ENCODE data around the gene EMC7. TPM values are rescaled to one million over a fixed set of nuclear protein-coding genes. Genes with fewer than 3 reads are reported as not detected.
A peak's percentile ranks its signal among the peaks of the same experiment; 100 is the strongest.
"Not testable (repeated sequence)": the region's sequence is repeated elsewhere in the genome, so short reads cannot be mapped to it uniquely, and the experiment has no call there.

Gene EMC7
- total and polyA plus RNA-seq, 8 donors, result 47.1 to 87.5 (median 56.0) TPM

DNA sequence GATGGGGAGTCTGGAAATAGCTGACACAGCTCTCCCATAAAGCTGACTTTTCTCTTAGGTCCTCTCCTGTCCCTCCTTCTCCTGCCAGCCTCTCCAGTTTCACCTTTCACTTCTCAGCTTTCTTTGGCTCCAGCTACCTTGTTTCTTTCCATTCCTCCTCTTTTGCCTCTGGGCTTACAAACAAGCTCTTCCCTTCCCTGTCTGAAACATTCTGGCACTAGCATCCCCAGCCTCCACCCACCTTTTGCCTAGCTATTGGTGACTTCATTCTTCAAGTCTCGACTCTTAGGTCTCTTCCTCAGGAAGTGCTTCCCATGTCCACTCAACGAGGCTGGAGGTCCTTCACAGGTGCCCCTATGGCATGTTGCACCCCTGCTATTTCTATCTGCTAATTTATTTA is 42.2 kb downstream of the EMC7 start:
- H3K27ac ChIP-seq, result no peak overlapping the region
- intact Hi-C loops (cut with DNase I), result no loop called here
- no peaks in the 10 kb centered on the region for H3K27me3 ChIP-seq
- H3K9me3 ChIP-seq, result no peaks in the 10 kb centered on the region
- TF ChIP-seq, protein P1, sequence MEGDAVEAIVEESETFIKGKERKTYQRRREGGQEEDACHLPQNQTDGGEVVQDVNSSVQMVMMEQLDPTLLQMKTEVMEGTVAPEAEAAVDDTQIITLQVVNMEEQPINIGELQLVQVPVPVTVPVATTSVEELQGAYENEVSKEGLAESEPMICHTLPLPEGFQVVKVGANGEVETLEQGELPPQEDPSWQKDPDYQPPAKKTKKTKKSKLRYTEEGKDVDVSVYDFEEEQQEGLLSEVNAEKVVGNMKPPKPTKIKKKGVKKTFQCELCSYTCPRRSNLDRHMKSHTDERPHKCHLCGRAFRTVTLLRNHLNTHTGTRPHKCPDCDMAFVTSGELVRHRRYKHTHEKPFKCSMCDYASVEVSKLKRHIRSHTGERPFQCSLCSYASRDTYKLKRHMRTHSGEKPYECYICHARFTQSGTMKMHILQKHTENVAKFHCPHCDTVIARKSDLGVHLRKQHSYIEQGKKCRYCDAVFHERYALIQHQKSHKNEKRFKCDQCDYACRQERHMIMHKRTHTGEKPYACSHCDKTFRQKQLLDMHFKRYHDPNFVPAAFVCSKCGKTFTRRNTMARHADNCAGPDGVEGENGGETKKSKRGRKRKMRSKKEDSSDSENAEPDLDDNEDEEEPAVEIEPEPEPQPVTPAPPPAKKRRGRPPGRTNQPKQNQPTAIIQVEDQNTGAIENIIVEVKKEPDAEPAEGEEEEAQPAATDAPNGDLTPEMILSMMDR (IDR thresholded peaks at IDR 0.05), result no peak
- no peak for ATAC-seq
- no peak overlapping the region for H3K4me3 ChIP-seq
- H3K4me1 ChIP-seq, result peaks cover 0 to 6% of the 10 kb centered on the region in 2 donors
- H3K36me3 ChIP-seq, result no peaks in the 10 kb centered on the region
- DNase-seq, result no peak

GRCh38 chr15:34056911-34057310 is 44.8 kb downstream of the EMC7 start:
- DNase-seq, result no peak
- Histone ChIP-seq H3K4me3 (no peak overlapping the region), H3K27ac (no peak overlapping the region), H3K9me3 (peaks cover 0 to under 1% of the 10 kb centered on the region in 2 donors), H3K27me3 (no peaks in the 10 kb centered on the region), H3K36me3 (no peaks in the 10 kb centered on the region), H3K4me1 (peaks cover 0 to 3% of the 10 kb centered on the region in 2 donors)
- TF ChIP-seq, protein P1 (IDR thresholded peaks at IDR 0.05), result no peak
- no peak for ATAC-seq
- intact Hi-C loops (cut with DNase I), result no loop called here

GRCh38 chr15:34055868-34056595 is 45.6 kb downstream of the EMC7 start:
- no peaks in the 10 kb centered on the region for H3K27me3 ChIP-seq
- H3K36me3 ChIP-seq, result no peaks in the 10 kb centered on the region
- H3K9me3 ChIP-seq, result peaks cover 0 to 9% of the 10 kb centered on the region in 2 donors
- no peak overlapping the region for H3K4me3 ChIP-seq
- peak; percentile 48 for ATAC-seq
- H3K4me1 ChIP-seq, result no peaks in the 10 kb centered on the region
- intact Hi-C loops (cut with DNase I), result no loop called here
- DNase-seq, result no peak
- peak overlapping the region in 1 of 2 donors; percentile 48 for H3K27ac ChIP-seq
- TF ChIP-seq, protein P1 (IDR thresholded peaks at IDR 0.05), result no peak

DNA sequence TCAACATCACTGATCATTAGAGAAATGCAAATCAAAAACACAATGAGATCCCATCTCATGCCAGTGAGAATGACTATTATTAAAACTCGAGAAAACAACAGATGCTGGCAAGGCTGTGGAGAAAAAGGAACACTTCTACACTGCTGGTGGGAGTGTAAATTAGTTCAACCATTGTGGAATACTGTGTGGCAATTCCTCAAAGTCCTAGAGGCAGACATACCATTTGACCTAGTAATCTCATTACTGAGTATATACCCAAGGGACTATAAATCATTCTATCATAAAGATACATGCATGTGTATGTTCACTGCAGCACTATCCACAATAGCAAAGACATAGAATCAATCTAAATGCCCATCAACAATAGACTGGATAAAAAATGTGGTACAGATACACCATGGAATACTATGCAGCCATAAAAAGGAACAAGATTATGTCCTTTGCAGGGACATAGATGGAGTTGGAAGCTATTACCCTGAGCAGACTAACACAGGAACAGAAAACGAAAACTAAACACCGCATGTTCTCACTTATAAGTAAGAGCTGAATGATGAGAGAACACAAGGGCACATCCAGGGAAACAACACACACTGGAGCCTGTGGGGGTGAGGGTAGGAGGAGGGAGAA is 47.5 kb downstream of the EMC7 start:
- ATAC-seq (no peak), DNase-seq (no peak)
- H3K4me1 ChIP-seq, result no peaks in the 10 kb centered on the region
- no peaks in the 10 kb centered on the region for H3K36me3 ChIP-seq
- TF ChIP-seq, protein P1 (IDR thresholded peaks at IDR 0.05), result no peak
- H3K27ac ChIP-seq, result no peak overlapping the region
- H3K4me3 ChIP-seq, result no peak overlapping the region
- intact Hi-C loops (cut with DNase I), result no loop called here
- no peaks in the 10 kb centered on the region for H3K27me3 ChIP-seq
- peaks cover 0 to 26% of the 10 kb centered on the region in 2 donors for H3K9me3 ChIP-seq

GRCh38 chr15:34050385-34050784 is 51.3 kb downstream of the EMC7 start:
- H3K4me3 ChIP-seq; intact Hi-C loops (cut with DNase I); DNase-seq; H3K36me3 ChIP-seq; ATAC-seq; H3K27ac ChIP-seq; H3K4me1 ChIP-seq; H3K27me3 ChIP-seq: not testable (repeated sequence)
- H3K9me3 ChIP-seq, result peaks cover 0 to 27% of the 10 kb centered on the region in 2 donors

Data from left lung (tissue), 10 donors.